Left lung (tissue), 10 donors: ENCODE results near the gene MICAL1. TPM values are rescaled to one million over a fixed set of nuclear protein-coding genes. Genes with fewer than 3 reads are reported as not detected.

Experiments
- ATAC-seq: fragments of 200-7000 bp; cut with Tn5 transposase; one replicate; pipeline ENCODE4 v1.9.1; 2020; ENCODE audit warnings: moderate library complexity
- DNase-seq, 4 donors: peaks; one replicate each; pipeline ENCODE4 v3.0.0-alpha.2; 2013 to 2020
- H3K27ac ChIP-seq, 2 donors: fragments of 200-600 bp; sonication (generic) in 1 of 2; one replicate each; pipeline versions ENCODE4 v1.5.0 to v1.8.0; 2020 to 2021
- H3K27me3 ChIP-seq, 2 donors: fragments of 200-600 bp; sonication (generic) in 1 of 2; one replicate each; pipeline versions ENCODE4 v1.5.0 to v1.8.0; 2020 to 2021
- H3K36me3 ChIP-seq, 2 donors: fragments of 200-600 bp; sonication (generic) in 1 of 2; one replicate each; pipeline versions ENCODE4 v1.5.0 to v1.8.0; 2020 to 2021
- H3K4me1 ChIP-seq, 2 donors: fragments of 200-600 bp; one replicate each; pipeline ENCODE4 v1.8.0; 2021
- H3K4me3 ChIP-seq, 2 donors: fragments of 200-600 bp; sonication (generic) in 1 of 2; one replicate each; pipeline versions ENCODE4 v1.5.0 to v1.8.0; 2020 to 2021; ENCODE audit warnings: mild to moderate bottlenecking in 1 of 2
- H3K9me3 ChIP-seq, 2 donors: fragments of 200-600 bp; sonication (generic) in 1 of 2; one replicate each; pipeline versions ENCODE4 v1.5.0 to v1.8.0; 2020 to 2021
- CTCF ChIP-seq, 2 donors: fragments of 200-600 bp; sonication (generic) in 1 of 2; IDR thresholded peaks; one replicate each; pipeline versions ENCODE4 v1.5.0 to v1.8.0; 2021; ENCODE audit warnings: antibody characterized with exemption in 2 of 2
- intact Hi-C, 2 donors: fragments of 100-400 bp; cut with DNase I; formaldehyde crosslinking; loops; one replicate each; pipeline versions ENCODE4 v1.11.2 to v1.14.2; 2022
- polyA plus RNA-seq, 6 donors: library from polyadenylated mRNA; unstranded; fragments of 120-200 nt; gene quantifications; one replicate each; pipeline ENCODE4 v1.2.1, GENCODE V29; 2013; ENCODE audit not compliant: insufficient read length in 6 of 6
- total RNA-seq, 2 donors: library from RNA; stranded (reverse); fragmentation: NEBNext Ultra II Directional; extraction: Animal tissue kit (Norgen Biotek cat#: 25700); gene quantifications; one replicate each; pipeline ENCODE4 v1.2.1, GENCODE V29; 2021
- donor health status: DM: no; HTN: yes; CAD: no.
- donor health status: DM: no; HTN: no; CAD: no.

MICAL1 gene
- total and polyA plus RNA-seq, 8 donors: 55.7 to 70.9 (median 60.5) TPM

GRCh38 chr6:109475625-109476024 is 20.1 kb upstream of the MICAL1 start:
- no peaks in the 10 kb centered on the region for H3K27me3 ChIP-seq
- ATAC-seq (no peak), DNase-seq (no peak)
- no peak overlapping the region for H3K4me3 ChIP-seq
- no peak for TF ChIP-seq CTCF (IDR thresholded peaks at IDR 0.05)
- no peak overlapping the region for H3K27ac ChIP-seq
- H3K4me1 ChIP-seq: peaks cover 11 to 41% of the 10 kb centered on the region in 2 donors
- no peaks in the 10 kb centered on the region for H3K9me3 ChIP-seq
- peaks cover 4 to 80% of the 10 kb centered on the region in 2 donors for H3K36me3 ChIP-seq
- intact Hi-C loops: no loop called here

GRCh38 chr6:109474995-109475394 is 19.4 kb upstream of the MICAL1 start:
- no peak for ATAC-seq
- Histone ChIP-seq H3K27me3 (no peaks in the 10 kb centered on the region), H3K4me3 (no peak overlapping the region), H3K4me1 (peaks cover 11 to 37% of the 10 kb centered on the region in 2 donors), H3K27ac (no peak overlapping the region), H3K36me3 (peaks cover 4 to 82% of the 10 kb centered on the region in 2 donors), H3K9me3 (no peaks in the 10 kb centered on the region)
- no peak for TF ChIP-seq CTCF (IDR thresholded peaks at IDR 0.05)
- no peak for DNase-seq
- intact Hi-C loops: no loop called here

GRCh38 chr6:109473120-109473519 is 17.5 kb upstream of the MICAL1 start:
- no peaks in the 10 kb centered on the region for H3K9me3 ChIP-seq
- no peak for TF ChIP-seq CTCF (IDR thresholded peaks at IDR 0.05)
- intact Hi-C loops: no loop called here
- H3K4me3 ChIP-seq: no peak overlapping the region
- no peaks in the 10 kb centered on the region for H3K27me3 ChIP-seq
- no peak overlapping the region for H3K27ac ChIP-seq
- no peak for DNase-seq
- peaks cover 4 to 95% of the 10 kb centered on the region in 2 donors for H3K36me3 ChIP-seq
- ATAC-seq: no peak
- peaks cover 10 to 18% of the 10 kb centered on the region in 2 donors for H3K4me1 ChIP-seq

GRCh38 chr6:109472132-109472995 is 16.8 kb upstream of the MICAL1 start:
- no peak for ATAC-seq

More at GRCh38 chr6:109472132-109472995, 16.8 kb upstream of the MICAL1 start:
- no peaks in the 10 kb centered on the region for H3K9me3 ChIP-seq
- H3K27ac ChIP-seq: no peak overlapping the region
- no peaks in the 10 kb centered on the region for H3K27me3 ChIP-seq
- intact Hi-C loops: no loop called here
- TF ChIP-seq CTCF (IDR thresholded peaks at IDR 0.05): no peak
- H3K4me1 ChIP-seq: peaks cover 4 to 11% of the 10 kb centered on the region in 2 donors
- DNase-seq: no peak
- H3K36me3 ChIP-seq: peaks cover 4 to 95% of the 10 kb centered on the region in 2 donors
- no peak overlapping the region for H3K4me3 ChIP-seq
